Cortex of kidney (tissue), 1 donor: ENCODE results near the gene FHOD1.

Source experiments
- DNase-seq: peaks from one replicate; lab custom pipeline; 2025; lab: John Stamatoyannopoulos, UW

FHOD1 gene

DNA sequence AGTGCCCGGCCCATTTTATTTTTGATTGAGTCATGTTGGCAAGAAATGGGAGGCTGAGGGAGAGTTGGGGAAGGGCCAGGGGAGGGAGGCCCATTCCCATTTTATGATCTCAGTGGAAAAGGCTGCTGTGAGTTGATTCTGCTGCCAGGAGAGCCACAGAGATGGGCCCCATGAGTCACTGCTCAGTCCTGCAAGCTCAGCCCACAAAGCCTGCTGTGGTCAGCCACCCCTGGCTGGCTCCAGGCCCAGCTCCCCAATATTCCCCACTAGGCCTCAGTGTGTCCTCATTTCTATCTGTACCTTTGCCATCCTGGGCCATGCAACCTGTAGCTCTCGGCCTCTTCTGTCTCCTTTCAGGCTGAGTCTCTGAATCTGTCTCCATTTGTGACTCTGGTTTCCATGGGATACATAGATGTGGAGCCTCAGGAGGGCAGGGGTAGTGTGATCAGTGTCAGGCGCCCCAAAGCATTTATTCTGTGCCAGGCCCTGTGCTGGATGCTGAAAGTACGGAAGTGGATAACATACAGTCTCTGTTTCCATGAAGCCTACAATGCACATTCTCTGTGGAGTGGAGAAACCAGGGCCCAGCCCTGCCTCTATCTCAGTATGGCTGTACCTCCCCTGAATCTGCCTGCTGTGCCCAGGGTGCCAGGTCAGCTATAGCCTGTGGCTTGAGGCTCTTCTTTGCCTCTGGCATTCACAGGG lies 30.2 kb upstream of the FHOD1 start:
- DNase-seq: no peak

- no peak for DNase-seq
Measured at GRCh38 chr16:67275321-67275720, 28.0 kb upstream of the FHOD1 start.

- no peak for DNase-seq
Measured at GRCh38 chr16:67271446-67271845, 24.2 kb upstream of the FHOD1 start.

- DNase-seq: no peak
Measured at GRCh38 chr16:67270931-67271338, 23.7 kb upstream of the FHOD1 start.

DNA sequence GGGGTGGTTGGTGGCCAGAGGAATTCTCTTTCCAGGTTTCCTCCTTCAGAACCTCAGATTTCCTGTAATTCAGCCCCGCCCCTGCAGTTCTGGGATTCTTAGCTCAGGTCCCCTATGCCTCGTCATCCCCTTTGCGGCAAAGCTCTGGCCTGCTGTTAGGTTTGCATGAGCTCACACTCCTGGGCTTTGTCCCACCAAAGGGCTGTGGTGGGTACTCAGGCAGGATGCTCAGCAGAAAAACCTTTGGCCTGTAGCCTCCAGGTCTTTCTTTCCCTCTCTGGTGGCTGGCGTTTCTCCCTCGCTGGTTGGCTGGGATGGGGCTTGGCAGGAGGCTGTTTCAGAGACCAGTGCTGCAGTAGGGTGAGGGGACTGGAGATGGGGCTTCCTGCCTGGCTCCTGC lies 22.5 kb upstream of the FHOD1 start:
- DNase-seq: no peak

- no peak for DNase-seq
Measured at GRCh38 chr16:67268136-67268579, 20.9 kb upstream of the FHOD1 start.

DNA sequence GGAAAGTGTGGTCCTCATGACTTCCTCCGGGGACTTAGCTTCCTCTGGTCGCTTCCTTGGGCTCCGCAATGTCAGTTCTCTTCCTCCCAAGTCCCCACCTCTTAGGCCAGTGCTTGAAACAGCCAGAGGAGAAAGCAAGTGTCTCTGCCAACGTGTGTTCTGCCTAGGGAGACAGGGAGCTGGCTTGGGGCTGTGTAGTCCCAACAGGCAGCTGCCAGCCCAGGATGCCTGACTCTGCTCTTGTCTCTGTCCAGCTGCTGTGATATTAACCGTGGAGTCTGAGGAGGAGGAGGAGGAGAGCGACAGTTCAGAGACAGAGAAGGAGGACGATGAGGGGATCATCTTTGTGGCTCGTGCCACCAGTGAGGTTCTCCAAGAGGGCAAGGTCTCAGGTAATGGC lies 18.6 kb upstream of the FHOD1 start:
- no peak for DNase-seq

DNA sequence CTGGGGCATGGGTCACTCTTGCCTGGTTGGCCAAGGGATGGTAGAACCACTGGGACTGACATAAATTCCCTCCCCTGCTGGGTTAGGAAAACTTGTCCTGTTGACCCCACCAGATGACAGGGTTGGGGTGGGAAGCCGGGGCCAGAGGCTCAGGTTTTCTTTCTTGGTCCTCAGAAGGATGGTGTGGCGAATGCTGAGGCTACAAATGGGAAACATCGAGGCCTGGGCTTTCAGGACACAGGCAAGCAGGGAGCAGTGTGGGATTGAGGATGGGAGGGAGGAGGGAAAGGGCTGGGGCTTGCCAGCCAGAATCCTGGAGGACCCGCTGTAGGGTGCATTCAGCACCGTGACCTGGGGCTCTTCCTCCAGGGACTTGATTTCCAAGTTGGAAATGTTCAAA lies 17.6 kb upstream of the FHOD1 start:
- no peak for DNase-seq

GRCh38 chr16:67264277-67264676 lies 17.0 kb upstream of the FHOD1 start:
- DNase-seq: no peak

GRCh38 chr16:67263201-67263600 lies 15.9 kb upstream of the FHOD1 start:
- DNase-seq: no peak

DNA sequence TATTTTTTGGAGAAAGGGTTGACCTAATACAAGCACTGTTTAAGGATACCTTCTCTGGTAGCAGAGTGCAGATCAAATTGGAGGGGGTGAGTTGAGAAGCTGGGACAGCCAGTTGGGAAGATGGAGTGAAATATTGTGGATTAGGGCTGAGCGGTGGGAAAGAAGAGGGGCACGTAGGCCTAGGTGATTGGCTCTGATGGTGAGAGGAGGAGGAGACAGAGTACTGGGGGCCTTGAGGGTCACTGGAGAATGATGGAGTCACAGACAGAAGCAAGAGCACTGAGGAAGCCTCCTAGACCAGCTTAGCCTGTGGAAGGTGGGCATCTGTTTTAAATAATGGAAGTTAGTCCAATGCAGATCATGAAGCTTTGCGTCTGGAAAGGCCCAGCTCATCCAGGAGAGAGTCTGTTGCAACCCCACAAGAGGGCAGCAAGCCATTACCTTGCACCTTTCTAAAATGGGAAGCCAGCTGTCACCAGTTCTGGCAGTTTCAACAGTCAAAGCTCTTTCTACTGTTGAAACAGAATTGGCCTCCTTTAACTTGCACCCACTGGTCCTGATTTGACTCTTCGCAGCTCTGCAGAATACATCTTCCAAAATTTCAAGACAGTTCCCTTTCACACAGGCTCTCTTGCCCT lies 13.3 kb upstream of the FHOD1 start:
- no peak for DNase-seq

DNA sequence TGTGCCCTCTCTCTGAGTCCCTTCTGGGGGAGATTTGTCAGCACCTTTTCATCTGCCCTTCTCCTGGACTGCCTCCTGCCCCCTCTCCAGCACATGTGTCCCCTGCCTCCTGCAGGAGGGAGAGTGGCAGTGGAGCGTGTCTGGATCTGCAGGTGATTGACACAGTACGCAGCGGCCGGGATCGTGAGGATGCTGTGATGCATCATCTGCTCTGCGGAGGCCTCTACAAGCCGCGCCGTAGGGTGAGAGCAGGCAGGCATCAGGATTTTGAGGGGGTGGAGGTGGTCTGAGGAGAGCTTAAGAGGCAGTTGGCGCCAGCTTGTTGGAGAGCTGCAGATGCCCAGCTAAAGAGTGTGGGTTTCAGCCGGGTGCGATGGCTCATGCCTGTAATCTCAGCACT lies 12.4 kb upstream of the FHOD1 start:
- DNase-seq: no peak

- DNase-seq: no peak
Measured at GRCh38 chr16:67258161-67258835, 11.0 kb upstream of the FHOD1 start.

GRCh38 chr16:67257486-67258160 lies 10.3 kb upstream of the FHOD1 start:
- no peak for DNase-seq

- no peak for DNase-seq
Measured at GRCh38 chr16:67256701-67257230, 9.5 kb upstream of the FHOD1 start.

GRCh38 chr16:67255553-67256221 lies 8.4 kb upstream of the FHOD1 start:
- no peak for DNase-seq

- DNase-seq: no peak
Measured at GRCh38 chr16:67254801-67255552, 7.7 kb upstream of the FHOD1 start.

DNA sequence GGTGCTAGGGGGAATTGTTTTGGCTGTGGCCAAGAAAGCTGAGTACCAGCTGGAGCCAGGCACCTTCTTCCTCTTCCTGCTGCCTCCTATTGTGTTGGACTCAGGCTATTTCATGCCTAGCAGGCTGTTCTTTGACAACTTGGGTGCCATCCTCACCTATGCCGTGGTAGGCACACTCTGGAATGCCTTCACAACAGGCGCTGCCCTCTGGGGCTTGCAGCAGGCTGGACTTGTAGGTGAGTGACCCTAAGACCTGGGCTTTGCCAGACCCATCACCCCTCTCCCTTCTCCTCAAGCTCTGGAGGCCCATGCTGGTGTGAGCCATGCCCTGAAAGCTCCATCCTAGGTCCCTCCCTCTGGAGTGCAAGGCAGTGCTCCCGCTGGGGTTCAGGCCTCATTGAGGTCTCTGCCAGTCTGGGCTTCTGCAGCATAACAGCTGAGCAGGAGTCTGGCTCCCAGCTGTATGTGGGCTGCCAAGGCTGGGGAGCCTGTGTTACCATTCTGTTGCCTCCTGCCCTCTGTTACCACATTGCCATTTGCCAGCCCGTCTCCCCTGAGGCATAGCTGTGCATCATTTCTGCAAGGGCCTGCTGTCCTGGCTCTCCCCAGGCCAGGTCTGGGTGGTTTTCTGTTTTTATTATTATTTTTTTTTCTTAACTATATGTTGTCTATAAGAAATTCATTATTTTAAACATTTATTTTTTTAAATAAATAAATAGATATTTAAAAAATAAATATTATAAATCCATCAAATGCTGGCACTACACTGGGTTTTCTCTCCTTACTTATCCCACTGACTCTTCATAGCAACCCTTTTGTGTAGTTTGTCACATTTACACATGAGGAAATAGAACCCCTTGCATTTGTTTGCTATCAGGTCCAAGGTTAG lies 5.6 kb upstream of the FHOD1 start:
- DNase-seq: no peak

GRCh38 chr16:67250045-67250327 lies 2.7 kb upstream of the FHOD1 start:
- no peak for DNase-seq
